HG03460 (cell line): Measurements from ENCODE around the gene NELFB.
A peak's percentile ranks its signal among the peaks of the same experiment; 100 is the strongest.

Source experiments
- ATAC-seq: cut with Tn5 transposase; IDR thresholded peaks from one replicate; pipeline ENCODE4 v1.9.1; 2021; ENCODE audit not compliant: unreplicated experiment

The NELFB gene

GRCh38 chr9:137280474-137281344 lies 25.6 kb downstream of the NELFB start:
- no peak for ATAC-seq

GRCh38 chr9:137281345-137282116 lies 26.4 kb downstream of the NELFB start:
- no peak for ATAC-seq

GRCh38 chr9:137286975-137287383 lies 31.9 kb downstream of the NELFB start:
- no peak for ATAC-seq

- ATAC-seq, result no peak
These were observed 38.0 kb downstream of the NELFB start for GRCh38 chr9:137293094-137293481.

- ATAC-seq, result no peak
These were observed 38.5 kb downstream of the NELFB start for GRCh38 chr9:137293482-137294090.

- ATAC-seq, result no peak
These were observed 39.1 kb downstream of the NELFB start for GRCh38 chr9:137294091-137294680.

GRCh38 chr9:137294681-137295237 lies 39.6 kb downstream of the NELFB start:
- no peak for ATAC-seq

- ATAC-seq, result no peak
These were observed 40.2 kb downstream of the NELFB start for GRCh38 chr9:137295238-137295811.

GRCh38 chr9:137295849-137296669 lies 40.9 kb downstream of the NELFB start:
- no peak for ATAC-seq

- ATAC-seq, result no peak
These were observed 41.8 kb downstream of the NELFB start for GRCh38 chr9:137296670-137297664.

GRCh38 chr9:137297966-137298365 lies 42.8 kb downstream of the NELFB start:
- ATAC-seq, result no peak

GRCh38 chr9:137298401-137299202 lies 43.5 kb downstream of the NELFB start:
- no peak for ATAC-seq

GRCh38 chr9:137299203-137299565 lies 44.1 kb downstream of the NELFB start:
- no peak for ATAC-seq

GRCh38 chr9:137299938-137300337 lies 44.8 kb downstream of the NELFB start:
- ATAC-seq, result no peak

- no peak for ATAC-seq
These were observed 45.5 kb downstream of the NELFB start for GRCh38 chr9:137300567-137301080.

- ATAC-seq, result peak; percentile 7
These were observed 46.2 kb downstream of the NELFB start for GRCh38 chr9:137301081-137301947.

- ATAC-seq, result peak; percentile 51
These were observed 47.0 kb downstream of the NELFB start, which contains the start of gene NRARP for GRCh38 chr9:137302118-137302448. Gene NRARP (minus strand): TSS chr9:137302271. CDS start chr9:137301928, 343 bp downstream.
